ENCODE results near the gene ZBTB20.

Gene ZBTB20

DNA sequence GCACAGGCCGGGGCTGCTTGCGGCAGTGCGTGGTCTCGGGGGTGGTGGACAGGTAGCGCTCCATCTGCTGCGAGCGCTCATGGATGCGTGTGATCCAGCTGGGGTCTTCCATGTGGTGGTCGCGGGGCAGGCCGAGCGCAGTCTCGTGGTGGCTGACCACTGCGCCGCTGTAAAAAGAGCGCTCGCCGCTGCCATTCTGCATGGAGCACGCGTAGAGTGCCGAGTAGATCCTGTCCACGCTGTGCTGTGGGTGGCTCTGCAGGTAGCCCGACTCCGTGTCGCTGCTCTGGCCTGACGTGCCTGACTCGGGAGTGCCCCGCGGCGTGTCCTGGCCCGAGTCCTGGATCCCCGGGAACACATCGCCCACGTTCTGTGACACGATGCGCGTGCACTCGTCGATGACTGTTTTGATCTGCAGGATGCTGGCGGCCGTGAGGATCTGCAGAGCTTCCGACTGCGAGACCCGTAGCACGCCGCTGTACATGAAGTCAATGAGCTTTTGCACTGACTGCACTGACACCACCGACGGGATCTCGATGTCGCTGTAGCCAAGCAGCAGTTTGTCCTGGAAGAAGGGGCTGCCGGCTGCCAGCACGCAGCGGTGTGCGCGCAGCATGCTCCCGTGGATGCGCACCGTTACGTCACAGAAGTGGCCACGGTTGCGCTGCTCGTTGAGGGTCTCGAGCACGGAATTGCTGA, 795.8 kb downstream of the ZBTB20 start:
- DNase-seq, result no peak

DNA sequence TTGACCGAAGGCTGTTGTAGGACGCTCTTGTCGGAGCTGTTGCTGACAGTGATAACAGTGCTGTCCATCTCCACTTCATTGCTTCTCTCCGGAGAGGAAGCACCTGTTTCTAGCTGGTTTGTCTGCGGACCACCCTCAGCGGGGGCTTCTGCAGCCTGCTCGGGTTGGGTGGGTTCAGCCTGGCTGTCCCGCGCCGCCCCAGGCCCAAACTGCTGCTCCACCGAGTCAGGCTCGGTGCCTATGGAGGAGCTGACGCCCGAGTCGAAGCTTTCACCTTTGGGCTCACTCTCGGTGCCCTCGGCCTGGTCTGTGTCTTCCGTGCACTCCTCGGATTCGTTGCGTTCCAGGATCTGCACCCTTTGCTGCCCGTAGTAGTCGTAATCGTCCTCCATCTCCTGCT, 796.4 kb downstream of the ZBTB20 start:
- DNase-seq, result no peak

DNA sequence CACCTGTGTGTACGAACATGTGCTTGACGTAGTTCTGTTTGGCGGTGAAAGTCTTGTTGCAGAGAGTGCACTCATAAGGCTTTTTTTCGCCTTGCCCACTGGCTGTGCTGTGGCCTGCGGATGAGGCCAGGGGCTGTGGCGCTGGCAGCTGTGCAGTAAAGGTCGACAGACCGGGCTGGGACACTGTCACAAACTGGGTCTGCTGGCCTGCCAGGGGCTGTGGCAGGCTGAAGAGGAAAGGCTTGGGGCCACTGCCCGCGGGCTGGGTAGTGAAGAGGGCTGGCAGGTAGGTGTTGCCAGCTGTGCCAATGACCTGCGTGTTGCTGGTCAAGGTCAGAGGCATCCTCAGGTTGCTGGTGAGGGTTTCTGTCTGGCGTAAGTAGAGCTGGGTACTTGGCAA, 796.8 kb downstream of the ZBTB20 start:
- no peak for DNase-seq

DNA sequence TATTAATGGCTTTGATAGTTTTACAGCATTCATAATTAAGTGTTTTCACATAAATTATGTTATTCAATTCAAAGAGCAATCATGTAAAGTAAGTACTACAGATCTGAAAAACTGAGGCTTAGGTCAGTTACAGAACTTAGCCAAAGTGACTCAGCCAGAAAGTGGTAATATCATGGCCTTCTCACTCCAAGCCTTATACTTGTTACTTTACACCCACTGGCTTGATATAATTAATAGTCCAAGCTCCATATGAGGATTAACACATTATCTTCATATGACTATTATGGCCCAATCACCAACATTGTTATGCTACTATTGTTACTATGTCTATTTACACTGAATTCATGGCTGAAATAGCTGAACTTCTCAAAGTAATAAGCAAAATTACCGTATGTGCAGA, 802.6 kb downstream of the ZBTB20 start:
- DNase-seq, result no peak

DNA sequence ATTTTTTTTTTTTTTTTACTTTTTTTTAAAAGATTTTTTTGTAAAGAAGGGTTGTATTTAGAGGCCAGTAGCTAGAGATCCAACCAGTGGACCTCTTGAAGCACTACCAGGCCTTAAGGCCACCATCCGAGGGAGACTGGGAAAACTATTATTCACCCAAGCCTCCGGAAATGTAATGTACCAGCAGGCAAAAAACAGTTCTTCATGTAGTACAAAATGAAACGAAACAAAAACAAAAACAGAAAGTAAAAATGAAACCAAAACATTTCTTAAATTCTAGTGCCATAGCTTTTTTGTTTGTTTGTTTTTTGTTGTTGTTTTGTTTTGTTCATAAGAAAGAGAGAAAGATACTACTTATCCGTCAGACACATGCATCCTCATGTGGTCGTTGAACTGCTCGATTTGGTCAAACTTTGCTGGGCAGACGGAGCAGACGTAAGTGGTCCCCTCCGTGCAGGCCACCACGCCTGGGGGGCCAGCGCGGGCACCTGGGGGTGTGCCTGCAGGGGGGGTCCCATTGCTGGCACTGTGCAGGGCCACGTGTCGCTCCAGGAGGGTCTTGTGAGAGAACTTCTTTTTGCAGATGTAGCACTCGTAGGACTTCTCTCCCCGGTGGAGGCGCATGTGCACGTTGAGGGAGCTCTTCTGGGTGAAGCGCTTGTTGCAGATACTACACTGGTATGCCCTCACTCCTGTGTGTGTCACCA, 808.3 kb downstream of the ZBTB20 start:
- DNase-seq, result no peak

DNA sequence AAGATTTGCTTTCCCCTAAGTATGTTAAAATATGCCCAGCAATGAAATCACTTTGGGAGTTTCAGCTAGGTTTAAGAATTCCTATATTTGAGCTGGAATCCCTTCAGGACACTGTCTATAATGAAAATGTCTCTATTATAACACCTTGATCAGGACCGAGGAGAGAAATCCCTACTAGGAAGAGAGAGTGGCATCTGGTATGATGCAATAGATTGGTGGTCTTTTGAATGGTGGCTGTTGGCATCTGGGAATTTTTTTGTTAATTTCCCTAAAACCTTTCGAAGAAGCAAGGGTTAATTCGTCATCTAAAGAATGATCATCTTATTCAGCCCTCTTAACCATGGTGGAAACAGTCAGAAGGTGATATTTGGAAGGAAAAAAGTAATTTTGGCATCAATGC, 810.2 kb downstream of the ZBTB20 start:
- DNase-seq, result no peak

DNA sequence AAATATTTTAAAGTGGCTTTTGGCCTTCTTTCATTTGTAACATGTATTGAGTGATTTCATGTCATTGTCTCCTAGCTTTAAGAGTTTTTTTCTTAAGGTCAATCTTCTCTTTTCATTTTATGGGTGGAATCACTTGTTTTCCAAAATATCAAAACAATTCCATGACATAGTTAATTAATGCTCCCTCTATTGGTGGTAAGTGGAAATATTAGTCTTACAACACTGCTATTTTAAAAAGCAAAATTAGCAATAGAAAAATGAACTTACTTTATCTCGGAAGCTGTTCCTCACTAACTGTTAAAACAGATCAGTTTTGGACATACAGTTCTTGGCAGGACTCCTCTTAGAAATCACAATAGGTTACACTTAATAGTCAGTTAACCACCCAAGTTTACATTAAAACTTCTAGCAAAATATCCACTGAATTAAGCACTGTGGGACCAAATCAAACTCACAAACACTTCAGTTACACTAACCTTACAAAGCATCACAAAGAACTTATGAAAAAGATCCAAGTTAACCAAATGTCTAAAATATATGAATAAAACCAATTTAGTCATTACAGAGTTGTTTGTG, 810.9 kb downstream of the ZBTB20 start:
- no peak for DNase-seq

DNA sequence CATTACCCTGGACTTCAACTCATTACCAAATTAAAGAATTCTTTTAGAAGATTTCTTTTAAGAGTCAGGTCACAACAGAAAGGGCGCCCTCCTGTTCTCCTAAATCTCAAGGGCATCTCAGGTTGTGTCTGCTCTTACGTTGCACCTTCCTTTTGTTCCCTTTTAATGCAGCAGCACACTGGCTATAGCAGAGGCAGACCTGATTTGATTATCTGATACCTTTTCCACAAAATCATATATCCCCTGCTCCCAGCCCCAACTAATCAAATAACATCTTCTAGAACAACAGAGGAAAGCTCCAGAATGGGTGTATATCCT, 813.2 kb downstream of the ZBTB20 start:
- DNase-seq, result no peak

DNA sequence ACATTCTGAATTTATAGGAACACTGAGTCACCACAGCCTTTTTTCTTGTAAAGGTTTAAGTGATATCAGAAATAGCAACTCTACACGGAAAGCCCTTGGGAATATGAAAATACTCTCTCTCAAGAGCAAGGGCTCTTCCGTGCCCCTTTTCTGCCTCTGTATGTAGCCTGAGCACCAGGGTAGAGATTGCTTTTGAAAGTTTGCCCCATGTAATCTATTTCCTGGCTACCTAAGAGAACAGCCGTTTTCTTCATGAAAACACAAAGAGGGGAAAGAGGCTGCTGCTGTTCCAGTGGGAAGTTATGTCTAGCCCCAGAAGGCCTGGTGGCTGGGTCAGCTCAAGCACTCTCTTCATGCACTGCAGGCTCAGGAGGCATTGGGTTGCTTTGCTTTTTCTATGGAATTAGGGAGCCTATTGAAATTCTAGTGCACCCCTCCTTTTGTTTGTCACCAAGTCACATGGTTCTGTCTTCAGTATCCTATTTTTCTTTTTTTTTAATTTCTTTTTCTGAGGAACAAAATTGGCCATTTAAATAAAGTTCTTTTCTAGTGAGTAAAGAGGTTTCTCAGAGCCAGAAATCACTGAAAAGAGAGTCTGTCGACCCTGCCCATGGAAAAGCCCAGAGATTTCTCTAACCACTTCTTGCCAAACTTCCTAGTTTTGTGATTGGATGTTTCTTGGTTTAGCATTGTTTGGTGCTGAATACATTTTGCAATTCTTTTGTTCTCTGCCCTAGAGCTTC, 813.7 kb downstream of the ZBTB20 start:
- DNase-seq, result no peak

DNA sequence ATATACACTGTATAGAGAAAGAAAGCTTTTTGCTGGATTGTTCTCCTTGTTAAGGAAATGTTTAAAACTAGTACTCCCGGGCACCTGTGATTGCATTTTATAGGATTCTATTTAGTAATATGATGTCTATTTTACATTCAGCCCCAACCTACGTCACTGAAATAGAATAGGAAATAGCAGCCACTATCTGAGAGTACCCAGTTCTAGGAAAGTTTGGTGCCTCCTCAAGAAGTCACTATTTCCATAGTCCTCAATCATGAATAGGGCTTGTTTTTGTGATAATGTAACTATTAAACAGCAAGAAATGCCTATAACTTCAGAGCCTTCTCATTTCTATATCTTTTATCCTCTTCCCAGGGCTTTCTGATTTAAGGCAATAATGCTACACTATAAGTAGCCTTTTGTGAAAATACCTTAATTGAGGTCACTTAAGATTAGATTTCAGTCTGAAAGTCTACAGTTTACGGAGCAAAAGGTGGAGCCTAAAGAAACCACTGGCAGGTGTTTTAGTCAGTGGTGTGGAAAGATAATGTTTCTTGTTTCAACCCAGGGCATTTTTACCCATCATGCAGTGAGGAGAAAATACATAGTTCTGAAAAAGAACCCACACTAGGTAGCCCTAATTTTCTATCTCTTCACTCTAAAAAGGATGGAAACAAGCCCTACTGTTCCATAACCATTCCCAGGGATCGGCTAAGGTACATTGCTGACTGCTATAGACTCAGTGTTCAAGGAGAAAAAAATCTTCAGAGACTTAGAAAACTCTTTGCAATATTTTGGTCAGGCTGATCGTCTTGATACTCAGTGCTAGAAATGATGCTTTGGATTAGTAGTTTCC, 814.5 kb downstream of the ZBTB20 start:
- no peak for DNase-seq

DNA sequence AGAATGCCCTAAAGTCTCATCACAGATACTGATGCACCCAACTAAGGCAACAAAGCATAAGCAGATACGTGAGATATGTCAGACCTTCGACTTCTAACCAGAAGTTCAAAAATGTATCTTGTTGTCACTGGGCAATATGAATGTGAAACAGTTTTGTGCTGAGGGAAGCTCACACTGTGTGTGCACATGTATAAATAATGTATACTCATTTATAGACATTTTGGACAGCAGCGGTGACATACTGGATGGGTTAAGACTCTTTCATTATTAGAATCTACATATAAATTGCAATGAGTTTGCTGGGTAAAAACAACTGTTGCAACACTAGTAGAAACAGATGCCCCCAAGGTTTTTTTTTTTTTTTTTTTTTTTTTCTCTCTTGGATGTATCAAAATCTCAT, 815.4 kb downstream of the ZBTB20 start:
- DNase-seq, result no peak

DNA sequence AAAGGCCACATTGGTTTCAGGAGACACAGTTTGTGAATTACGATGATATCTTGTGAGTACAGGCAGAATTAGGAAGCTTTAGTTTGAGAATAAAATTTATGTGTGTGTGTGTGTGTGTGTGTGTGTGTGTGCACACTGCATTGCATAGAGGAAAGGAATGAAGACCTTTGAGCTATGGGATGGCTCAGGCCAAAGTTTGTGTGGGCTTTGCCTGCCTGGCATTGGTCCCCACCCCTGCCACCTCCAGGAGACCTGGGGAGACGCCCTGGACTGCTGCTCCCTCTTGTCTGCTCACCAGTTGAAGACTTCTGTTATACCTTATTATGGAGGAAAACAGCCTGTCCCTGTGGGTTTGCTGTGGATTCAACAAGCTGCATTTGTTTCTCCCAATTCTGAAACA, 816.1 kb downstream of the ZBTB20 start:
- no peak for DNase-seq

DNA sequence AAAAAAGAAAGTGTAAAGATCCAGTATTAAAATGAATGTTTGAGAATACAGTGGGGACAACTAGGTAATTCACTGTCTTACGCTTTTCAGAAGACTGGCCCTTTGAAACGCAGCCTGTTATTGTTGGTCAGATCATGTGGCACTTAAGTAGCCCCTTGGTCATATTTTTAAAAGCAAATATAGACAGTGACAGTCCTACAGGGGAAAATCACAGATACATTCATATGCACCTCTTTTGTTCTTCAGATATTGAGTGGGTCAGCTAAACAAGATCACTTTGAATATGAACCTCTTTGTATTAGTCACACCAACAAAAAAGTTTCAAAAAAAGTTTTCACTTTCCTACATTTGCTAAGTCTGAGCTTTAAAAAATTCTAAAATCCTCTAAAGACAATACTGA, 817.3 kb downstream of the ZBTB20 start:
- no peak for DNase-seq

DNA sequence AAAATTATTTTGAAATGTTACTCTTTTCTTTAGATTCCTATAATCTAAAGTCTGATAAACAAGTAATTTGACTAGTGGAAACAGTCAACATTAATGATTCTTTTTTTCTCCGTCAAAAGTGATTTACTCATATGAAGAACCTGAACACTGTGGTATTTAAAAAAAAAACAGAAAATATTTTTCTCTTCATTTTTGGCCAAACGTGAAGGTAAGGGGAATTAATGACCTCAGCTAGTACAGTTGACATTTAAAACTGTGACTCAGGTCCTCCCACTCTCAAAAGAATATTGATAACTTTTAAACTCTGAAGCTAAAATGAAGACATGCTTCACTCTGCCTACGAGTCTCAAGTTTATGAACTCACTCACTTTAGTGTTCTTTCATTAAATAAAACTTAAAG, 818.7 kb downstream of the ZBTB20 start:
- no peak for DNase-seq

DNA sequence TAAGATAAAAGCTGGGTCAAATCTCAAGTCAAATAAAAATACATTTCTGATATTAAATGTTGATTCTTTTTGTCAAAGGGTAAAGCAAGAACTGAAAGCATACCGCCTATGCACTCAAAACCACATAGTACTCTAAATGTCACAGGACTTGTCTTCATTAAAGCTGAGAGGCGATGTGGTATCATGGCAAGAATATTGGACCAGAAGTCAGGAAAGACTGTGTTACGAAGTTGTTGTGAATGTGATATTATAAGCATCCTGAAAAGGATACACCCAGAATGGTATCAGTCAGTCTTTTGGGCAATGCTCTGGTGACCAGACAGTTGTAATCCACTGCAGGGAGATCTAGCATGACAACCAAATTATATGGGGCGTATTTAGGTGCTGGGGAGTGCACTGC, 819.4 kb downstream of the ZBTB20 start:
- DNase-seq, result no peak

DNA sequence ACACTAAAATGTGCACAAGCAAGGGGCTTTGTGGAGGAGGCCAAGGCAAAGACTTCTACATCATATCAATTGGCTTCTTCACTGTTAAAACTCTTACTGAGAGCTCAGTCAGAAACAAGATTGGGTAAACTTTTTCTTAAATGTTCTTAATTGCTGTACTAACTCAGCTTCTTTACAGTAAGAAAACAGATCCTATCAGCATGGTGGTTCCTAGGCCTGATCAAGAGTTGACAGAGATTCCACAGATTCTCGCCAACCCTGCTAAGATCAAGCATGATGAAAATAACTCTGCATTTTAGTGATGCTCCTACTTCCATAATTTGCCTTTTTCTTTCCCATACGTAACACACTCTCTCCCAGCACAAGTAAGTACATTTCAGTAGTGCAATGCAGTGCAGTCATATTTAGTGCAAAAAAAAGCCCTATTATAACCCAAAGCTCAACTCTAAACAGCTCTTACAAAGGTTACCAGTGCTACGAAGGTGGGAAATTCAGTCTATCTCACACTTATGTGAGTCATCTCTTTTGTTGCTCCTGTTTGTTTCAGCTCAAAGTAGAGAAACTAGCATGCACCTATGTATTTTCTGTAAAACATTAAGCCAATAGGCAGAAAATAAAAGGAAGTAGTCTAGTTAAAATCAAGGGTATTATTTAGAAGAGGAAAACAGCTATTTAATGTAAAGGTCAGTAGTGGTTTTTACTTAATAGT, 823.4 kb downstream of the ZBTB20 start:
- no peak for DNase-seq

DNA sequence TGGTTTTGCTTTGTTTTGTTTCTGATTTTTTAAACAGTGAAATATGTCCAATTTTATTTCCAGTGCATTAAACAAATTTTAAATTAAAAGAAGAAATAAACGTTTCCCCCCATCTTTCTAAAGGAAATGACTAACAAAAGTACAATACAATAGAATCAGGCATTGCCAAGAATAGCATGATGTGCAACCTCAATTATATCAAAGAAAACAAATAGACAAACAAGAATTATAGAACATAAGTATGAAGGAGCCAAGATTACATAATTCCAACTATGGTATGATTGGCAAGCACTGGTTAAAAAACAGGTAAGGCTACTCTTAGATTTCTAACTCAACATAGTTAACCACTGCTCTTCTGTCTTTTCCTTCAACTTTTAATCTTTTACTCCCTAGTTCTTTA, 826.8 kb downstream of the ZBTB20 start:
- DNase-seq, result no peak

DNA sequence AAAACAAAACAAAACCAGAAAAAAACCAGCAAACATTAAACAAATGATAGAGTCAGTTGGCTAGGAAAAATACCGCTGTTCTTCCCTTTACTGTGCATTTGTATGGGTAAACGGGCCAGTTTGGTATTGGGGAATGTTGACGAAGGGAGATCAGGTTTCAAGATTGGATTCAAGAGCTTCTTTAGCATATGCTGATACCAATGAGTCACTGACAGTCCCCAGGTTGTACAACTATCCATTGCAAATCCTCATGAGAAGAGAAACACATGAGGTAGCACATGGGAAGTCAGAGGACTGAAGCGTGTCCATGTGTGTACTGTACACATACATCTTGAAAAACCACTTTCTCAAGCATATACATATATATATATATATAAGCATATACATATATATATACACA, 827.6 kb downstream of the ZBTB20 start:
- no peak for DNase-seq

DNA sequence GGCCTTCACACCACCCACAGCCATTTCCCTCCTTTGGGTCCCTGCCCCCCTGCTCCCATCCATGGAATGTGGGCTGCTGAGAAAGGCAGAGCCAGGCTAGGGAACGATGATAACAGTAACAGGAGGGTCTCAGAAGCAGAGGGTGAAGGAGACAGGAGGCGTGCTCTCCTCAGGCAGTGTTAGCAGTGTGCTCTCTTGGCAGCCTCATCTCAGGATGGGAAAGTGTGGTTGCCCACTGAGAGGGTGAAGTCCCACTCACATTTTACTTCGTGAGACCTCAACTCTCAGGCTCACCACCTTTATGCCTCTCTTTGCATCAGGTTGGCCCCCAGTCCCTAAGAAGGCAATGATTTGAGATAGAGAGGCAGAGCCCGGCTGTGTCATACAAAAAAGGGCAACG, 828.8 kb downstream of the ZBTB20 start:
- DNase-seq, result no peak

DNA sequence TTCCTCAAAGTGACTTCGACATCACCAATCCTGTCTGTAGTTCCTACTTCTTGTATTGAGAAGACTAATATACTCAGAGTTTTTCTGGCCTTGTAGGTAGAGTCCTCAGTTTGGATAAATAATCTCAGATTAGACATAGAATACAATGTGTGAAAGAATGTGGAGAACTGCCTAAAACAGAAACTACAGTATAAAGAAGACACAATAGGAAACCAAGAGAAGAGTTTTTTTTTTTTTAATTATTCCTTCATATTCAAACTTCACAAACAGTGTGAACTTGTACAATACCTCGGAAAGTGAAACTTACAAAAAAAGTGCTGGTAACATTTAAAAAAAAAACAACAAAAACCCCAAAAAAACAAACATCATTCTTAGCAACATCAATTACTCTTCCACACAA, 832.8 kb downstream of the ZBTB20 start:
- DNase-seq, result no peak

DNA sequence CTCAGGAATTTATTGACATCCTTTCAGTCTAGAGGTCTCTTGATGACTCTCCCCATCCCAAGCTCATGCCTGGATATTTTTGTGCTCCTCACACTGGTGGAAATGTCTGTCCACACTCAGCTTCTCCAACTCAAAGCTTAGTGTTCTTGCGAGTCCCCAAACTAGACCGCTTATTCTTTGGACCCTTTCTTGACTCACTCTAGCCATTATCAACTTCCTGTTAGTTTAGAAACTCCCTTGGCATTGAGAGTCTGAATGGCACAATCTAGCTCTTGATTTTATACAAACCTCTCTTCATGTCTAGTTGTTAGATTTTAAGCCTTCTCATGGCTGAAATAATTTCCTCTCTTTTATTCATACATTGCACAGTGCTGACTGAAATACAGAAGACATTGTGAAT, 833.7 kb downstream of the ZBTB20 start:
- no peak for DNase-seq

DNA sequence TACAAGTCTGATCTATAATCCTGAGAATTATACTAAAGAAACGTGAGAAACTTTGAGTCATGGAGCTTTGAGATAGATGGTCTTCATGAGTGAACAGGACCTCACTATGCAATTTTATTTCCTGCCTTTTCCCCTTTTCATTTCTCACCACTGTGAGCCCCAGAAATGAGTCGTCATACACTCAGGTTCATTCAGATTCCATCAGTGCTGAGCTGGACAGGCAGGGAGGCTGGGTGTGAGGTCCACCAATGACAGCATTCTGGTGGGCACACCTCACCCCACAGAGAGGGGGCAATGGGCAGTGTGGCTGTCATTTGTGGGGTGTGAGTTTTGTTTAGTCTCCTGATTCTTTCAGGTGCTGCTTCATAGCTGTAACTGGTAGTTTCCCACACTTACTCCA, 836.4 kb downstream of the ZBTB20 start:
- DNase-seq, result no peak
